ENCODE data around the gene TUBB1.

- TF ChIP-seq CTCF (IDR thresholded peaks at IDR 0.05): no peak
- TF ChIP-seq EZH2 (IDR thresholded peaks at IDR 0.05; ENCODE audit: borderline replicate concordance, insufficient read depth, low read depth, low read length, poor library complexity, severe bottlenecking): no peak
Observed at GRCh38 chr20:59016795-59017492, 2.3 kb upstream of the TUBB1 start.
